Mesenteric fat pad (tissue), 1 donor: ENCODE measurements around the gene ABCC5. TPM values are rescaled to one million over a fixed set of nuclear protein-coding genes. Genes with fewer than 3 reads are reported as not detected.
"Not testable (repeated sequence)": the region's sequence is repeated elsewhere in the genome, so short reads cannot be mapped to it uniquely, and the experiment has no call there.

Experiments used
- DNase-seq: peaks from one replicate; pipeline ENCODE4 v3.0.0-alpha.2; 2020; ENCODE audit warnings: low spot score
- long read RNA-seq: library from polyadenylated mRNA; unstranded; transcript quantifications from one replicate; pipeline ENCODE4 v2.0.0, GENCODE V29; 2020
- total RNA-seq: library from RNA; stranded (reverse); fragmentation: NEBNext Ultra II Directional; extraction: Animal tissue kit (Norgen Biotek cat#: 25700); gene quantifications from one replicate; pipeline ENCODE4 v1.2.1, GENCODE V29; 2021
- donor health status: DM: yes; HTN: yes; CAD: no.

ABCC5 gene
- total RNA-seq = 24.2 TPM
- long read RNA-seq, transcript ABCC5-203 (7 exons, 1,923 nt) = major isoform, 7 of 20 reads
- long read RNA-seq, transcript ABCC5-209 (7 exons, 2,000 nt) = minor isoform, 5 of 20 reads
- long read RNA-seq, partial matches to known transcripts = 5 of 20 reads
- long read RNA-seq, other reads (novel, unspliced or antisense) = 2 of 20 reads

DNA sequence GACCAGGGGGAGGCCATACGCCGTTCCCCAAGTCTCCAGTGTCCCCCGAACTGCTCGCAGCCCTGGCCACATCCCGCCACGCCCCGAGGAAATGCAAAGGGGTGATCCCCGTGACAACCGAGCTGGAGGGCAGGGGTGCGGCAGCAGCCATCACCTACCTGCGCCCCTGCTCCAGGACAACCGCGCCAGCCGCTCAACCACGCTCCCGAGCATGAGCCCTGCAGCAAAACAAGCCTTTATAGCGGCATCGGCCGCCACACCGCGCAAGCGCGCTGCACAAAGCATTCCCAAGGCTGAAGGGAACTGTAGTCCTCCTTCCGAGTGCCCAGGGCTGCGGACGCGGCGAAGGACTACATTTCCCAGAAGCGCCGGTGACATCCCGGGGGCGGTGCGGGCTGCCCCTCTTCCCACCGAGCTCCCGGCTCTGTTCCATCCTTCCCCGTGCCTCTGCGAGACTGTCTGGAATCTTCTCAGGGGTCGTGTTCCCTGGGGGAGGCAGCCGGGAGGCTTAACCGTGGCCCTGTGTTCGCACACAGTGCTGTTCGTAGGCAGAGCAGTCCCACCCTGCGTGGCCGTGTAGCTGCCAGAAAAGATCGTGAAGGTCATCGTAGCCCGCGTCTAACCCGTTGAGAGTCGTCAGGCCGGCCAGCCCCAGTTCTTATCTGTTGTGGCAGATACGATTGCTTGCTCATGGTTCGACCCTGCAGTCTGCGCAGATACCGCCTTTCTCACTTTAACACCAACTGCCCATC, at the start of gene ABCC5:
Gene ABCC5 (minus strand): TSS at position 213 of the 752 bp plus-strand sequence. CDS start 3,492 bp downstream, outside the sequence.
- peak; percentile 96 for DNase-seq

DNA sequence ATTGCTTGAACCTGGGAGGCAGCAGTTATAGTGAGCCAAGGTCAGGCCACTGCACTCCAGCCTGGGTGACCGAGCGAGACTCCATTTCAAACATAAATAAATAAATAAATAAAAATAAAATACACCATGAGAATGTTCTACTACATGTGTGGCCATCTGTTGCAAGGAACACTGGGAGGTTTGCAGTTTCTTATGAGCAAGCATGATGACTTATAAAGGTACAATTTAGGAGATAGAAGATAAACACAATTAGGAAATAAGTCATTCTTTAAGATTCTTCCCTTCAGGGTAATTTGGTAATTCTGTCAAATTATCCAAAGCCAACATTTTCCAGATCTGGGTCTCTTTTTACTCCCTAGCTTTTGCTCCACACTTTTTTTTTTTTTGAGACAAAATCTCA, 48.5 kb upstream of the ABCC5 start:
- DNase-seq = no peak

DNA sequence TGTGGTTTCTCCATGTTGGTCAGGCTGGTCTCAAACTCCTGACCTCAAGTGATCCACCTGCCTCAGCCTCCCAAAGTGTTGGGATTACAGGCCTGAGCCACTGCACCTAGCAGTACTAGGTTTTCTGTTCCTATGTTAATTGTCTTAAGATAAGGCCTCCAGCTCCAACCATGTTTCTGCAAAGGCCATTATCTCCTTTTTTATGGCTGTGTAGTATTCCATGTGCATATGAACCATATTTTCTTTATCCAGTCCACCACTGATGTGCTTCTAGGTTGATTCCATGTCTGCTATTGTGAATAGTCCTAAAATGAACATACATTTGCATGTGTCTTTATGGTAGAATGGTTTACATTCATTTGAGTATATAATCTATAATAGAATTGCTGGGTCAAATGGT, 45.0 kb upstream of the ABCC5 start:
- no peak for DNase-seq

DNA sequence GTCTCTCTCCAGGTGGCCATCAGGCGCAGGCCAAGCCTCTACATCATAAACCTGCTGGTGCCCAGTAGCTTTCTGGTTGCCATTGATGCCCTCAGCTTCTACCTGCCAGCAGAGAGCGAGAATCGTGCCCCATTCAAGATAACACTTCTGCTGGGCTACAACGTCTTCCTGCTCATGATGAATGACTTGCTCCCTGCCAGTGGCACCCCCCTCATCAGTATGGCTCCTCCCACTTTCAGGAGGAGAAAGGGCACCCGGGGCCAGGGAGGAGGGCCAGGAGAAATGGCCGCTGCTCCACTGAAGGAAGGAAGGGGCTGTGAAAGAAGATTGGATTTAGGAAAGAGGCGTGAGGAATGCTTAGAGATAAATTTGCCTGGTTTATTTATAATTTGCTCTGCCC, 41.7 kb upstream of the ABCC5 start:
- no peak for DNase-seq

DNA sequence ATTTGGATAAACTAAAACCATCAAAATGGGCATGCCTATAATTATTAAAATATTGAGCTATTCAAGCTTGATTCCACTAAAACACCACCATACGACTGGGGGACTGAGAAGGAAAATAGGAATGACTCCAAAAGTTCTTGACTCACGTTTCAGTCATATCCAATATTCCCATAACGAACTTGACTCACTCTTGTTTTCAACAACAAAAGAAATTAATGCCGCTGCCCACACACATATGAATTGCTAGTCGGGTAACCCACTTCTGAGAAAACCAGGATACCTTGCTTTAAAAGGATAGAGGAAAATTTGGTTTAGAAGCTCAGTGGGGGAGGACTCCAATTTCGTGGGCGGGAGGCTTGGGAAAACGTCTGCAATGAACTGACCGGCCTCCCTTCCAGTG, 40.3 kb upstream of the ABCC5 start:
- DNase-seq = peak; percentile 69

DNA sequence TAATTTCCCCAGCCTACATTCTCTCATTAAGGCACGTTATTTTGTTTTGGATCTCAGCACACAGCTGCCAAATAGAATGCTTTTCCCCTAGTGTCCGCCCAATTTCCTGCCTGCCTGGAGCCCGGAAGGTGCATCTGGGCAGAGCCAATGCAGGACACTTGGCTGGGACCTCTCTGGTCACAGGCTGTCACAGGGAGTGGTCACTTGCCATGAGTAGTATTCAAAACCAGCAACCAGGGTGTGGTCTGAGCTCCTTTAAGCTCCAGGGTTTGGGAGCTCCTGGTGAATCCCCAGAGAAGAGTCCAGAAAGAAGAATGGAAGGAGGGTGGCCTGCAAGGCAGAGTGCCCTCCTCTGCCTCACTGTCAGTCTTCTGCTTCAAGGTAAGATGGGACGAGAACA, 35.1 kb upstream of the ABCC5 start, which contains the start of gene HTR3C:
Gene HTR3C (plus strand): TSS at position 281 of the 400 bp plus-strand sequence. CDS start 34 bp downstream, at position 315.
- DNase-seq = no peak

DNA sequence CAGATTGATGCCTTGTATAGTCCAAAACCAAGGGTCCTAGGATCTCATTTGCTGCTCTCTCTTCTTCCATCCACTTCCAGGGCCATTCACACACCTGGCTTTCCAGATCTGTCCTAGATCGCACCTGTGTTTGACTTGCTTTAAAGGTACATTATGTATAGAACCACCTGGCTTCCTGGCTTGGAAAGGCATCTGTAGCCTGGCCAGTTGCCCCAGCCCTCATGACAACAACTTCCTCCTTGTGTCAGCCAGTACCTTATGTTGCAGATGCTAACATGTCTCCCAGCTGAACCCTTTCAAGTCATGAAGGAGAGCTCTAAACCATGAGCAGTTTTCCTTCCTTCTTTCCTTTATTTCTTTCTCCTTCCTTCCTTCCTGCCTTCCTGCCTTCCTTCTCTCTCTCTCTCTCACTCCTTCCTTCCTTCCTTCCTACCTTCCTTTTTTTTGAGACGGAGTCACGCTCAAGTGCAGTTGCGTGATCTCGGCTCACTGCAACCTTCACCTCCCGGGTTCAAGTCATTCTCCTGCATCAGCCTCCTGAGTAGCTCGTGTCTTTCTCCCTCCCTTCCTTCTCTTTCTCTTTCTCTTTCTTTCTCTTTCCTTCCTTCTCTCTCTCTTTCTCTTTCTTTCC, 32.6 kb upstream of the ABCC5 start:
- DNase-seq = no peak

DNA sequence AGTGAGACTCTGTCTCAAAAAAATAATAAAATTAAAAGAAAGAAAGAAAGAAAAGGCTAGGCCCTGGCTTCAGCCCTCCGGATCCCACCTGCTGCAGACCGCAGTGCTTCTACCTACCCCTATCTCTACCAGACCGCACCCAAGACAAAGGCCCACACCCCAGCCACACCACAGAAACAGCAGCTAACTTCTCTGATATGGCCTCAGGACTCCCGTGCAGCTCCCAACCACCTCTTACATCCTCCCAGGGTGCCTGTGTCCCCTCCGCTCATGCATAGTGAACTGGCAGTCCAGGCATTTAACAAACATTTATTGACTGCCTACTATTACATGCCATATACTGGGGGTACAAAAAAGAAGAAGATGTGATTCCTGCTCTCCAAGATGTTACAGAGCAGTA, 28.3 kb upstream of the ABCC5 start:
- DNase-seq = no peak

DNA sequence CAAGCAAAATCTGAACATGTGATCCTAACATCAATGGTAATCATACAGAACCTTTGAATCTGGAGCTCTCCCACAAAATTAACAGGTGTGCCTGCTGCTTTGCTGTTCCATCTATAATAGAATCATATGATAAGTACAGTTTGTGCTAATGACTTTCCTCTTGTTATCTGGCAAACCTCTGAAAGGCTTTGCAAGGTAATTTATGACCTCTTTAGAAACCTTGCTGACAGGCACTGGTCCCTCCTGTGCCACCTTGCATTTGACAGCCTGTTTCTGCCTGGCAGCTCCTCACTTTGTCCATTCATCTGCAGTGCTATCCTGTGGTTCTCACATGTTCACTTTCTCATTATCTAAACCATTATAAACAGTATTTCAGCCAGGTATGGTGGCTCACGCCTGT, 24.9 kb upstream of the ABCC5 start:
- DNase-seq = no peak

DNA sequence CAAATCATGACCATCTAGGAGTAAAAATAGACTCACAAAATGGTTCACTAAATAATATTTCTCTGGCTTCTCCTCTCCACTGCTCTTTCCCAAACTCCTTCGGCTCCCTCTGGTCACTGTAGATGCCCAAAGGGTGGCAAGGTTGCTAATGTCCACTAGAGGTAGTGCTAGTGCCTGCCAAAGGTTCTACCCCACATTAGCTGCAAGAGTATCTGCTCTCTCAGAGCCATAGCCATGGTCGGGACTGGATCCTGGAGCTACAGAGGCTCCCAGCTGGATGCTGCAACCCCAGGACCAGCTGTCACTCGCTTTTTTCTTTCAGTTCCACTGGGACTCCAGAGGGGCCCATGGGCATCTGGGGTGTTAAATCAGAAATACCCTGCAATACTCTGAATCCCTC, 22.3 kb upstream of the ABCC5 start:
- DNase-seq = no peak

DNA sequence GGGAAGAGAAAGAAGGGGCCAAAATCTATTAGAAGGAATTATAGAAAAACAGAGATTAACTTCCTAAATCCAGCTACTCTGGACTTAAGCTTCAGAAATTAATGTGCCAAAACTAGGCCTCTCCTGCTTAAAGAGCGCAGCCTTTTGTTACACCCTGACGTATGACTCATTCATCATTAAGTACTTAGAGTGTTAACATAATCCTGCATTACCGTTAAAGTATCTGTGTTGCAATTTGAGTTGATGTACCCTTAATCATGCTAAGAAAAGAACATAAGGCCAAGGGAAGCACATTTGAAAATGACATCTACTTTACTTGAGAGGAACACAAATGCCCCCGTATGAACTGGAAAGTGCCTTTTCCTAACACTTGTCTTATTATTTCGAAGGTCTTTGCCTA, 21.7 kb upstream of the ABCC5 start:
- no peak for DNase-seq

DNA sequence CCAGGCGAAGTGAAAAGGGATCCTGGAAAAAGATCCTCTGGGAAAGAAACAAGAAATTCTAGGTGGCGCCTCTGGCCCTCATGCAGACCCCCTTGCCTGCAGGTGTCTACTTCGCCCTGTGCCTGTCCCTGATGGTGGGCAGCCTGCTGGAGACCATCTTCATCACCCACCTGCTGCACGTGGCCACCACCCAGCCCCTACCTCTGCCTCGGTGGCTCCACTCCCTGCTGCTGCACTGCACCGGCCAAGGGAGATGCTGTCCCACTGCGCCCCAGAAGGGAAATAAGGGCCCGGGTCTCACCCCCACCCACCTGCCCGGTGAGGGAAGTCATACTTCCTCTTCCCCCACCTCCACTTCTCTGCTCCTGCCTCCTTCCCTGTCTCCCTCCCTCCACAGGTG, 20.6 kb upstream of the ABCC5 start:
- DNase-seq = not testable (repeated sequence)

DNA sequence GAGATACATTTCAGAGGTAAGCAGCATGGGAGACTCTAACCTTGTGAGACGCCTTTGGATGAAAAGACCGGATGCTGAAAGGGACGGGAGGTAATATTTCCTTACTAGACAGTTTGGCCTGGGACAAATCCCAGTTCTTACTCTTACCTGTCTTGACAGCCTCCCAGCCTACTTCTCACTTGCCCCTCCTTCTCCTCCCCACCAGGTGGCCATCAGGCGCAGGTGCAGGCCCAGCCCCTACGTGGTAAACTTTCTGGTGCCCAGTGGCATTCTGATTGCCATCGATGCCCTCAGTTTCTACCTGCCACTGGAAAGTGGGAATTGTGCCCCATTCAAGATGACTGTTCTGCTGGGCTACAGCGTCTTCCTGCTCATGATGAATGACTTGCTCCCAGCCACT, 20.1 kb upstream of the ABCC5 start:
- DNase-seq = no peak

DNA sequence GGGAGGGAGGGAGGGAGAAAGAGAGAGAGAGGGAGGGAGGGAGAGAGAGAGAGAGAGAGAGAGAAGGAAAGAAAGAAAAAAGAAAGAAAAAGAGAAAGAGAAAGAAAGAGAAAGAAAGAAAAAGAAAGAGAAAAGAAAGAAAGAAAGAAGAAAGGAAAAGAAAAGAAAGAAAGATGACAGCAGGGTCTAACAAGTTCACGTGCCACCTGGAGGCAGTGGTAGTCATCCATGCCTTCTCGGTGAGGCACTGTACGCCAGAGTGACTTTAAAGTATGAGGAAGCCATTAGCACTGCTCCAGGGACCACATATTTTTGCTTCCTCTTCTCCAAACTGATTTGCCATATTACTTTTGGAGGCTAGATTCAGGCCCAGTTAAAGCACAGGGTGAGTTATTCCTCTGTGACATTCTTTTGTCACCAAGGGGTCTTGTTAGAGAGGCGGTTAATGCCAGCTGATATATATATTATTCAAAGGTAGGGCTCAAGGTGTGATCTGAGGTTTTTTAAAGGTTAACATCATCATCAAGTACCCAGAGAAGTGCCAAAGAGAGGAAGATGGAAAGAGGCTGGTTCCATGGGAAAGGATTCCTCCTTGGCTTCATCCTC, 13.6 kb upstream of the ABCC5 start, which contains the start of gene HTR3D:
Gene HTR3D (plus strand): TSS at position 556 of the 606 bp plus-strand sequence. CDS start 0 bp downstream, at position 556.
- DNase-seq = no peak

DNA sequence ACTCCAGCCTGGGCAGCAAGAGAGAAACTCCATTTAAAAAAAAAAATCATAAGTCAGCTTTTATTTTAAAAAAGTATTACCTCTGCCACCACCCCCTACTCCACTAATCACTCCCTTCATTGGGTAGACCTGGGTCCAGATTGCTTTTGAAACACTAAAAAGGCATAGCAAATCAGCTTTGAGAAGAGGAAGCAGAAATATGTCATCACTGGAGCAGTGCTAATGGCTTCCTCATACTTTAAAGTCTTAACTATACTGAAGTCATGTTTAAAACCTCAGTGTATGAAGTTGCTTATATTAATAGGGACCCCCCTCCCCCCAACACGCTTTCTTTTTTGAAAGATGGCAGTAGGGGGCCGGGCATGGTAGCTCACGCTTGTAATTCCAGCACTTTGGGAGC, 12.9 kb upstream of the ABCC5 start:
- DNase-seq = no peak

DNA sequence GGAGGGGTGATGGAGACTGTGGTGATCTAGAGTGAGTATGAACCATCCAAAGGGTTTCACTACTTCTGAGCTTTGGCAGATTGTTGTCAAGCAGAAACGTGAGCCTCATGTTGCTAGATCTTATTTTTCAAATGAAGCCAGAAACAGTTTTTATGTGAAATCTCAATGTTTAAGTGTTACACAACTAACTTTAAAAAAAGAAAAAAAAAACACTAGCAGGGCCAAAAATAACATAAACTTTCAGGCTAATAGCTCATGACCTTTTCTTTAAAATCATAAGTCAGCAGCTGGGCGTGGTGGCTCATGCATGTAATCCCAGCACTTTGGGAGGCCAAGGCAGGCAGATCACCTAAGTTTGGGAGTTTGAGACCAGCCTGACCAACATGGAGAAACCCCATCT, 11.8 kb upstream of the ABCC5 start:
- DNase-seq = no peak

DNA sequence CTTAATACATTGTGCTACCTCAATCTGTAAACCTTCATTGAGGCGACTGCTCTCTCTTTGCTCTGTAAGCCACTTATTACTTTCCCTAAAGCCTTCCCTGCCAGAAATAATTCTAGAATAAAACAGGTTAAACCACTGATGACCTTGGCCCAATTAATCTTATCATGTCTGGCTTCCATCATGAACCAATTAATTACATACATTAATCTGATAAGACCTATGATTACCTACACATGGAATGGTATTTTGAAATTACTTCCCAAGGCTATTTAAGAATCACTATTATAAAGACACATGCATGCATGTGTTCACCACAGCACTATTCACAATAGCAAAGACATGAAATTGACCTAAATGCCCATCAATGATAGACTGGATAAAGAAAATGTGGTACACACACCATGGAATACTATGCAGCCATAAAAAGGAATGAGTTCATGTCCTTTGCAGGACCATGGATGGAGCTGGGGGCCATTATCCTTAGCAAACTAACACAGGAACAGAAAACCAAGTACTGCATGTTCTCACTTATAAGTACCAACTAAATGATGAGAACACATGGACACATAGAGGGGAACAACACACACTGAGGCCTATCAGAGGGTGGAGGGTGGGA, 10.7 kb upstream of the ABCC5 start:
- not testable (repeated sequence) for DNase-seq

DNA sequence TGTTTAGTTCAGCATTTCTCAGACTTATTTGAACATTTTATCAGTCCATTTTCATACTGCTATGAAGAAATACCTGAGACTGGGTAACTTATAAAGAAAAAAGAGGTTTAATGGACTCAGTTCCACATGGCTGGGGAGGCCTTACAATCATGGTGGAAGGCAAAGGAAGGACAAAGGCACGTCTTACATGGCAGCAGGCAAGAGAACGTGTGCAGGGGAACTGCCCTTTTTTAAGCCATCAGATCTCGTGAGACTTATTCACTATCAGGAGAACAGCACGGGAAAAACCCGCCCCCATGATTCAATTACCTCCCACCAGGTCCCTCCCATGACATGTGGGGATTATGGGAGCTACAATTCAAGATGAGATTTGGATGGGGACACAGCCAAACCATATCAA, 7.6 kb upstream of the ABCC5 start:
- DNase-seq = not testable (repeated sequence)

DNA sequence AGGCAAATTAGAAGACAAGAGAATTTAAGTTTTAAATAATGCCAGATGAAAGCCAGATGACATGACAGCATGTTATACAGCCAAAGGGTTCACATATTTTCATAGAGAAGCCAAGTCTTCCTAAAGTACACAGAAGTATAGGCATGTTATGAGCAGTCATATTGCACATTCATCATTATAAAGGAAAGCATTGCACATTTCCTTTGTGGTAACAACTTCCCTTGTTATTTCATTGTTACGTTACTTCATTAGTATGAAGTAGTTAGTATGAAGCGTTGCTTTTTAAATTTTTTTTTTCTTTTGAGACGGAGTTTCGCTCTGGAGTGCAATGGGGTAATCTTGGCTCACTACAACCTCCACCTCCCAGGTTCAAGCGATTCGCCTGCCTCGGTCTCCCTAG, 4.6 kb upstream of the ABCC5 start:
- DNase-seq = no peak

DNA sequence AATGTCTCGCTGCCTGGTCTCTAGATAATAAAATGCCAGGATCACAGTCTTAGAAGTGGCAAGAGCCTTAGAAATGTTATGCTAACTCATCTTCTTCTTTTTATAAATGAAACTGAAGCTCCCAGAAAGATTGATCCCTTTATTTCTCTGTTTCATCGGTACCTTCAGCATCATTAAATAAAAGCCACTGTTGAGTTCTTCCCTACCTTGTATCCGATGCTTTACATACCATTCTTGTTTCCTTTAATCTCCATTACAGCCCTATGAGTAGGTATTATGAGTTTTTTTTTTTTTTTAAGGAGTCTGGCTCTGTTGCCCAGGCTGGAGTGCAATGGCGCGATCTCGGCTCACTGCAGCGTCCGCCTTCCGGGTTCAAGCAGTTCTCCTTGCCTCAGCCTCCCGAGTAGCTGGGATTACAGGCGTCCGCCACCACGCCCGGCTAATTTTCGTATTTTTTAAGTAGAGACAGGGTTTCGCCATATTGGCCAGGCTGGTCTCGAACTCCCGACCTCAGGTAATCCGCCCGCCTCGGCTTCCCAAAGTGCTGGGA, 815 bp upstream of the ABCC5 start:
- no peak for DNase-seq
